Measurements from ENCODE around the gene SNX25.
"Not testable (repeated sequence)": the region's sequence is repeated elsewhere in the genome, so short reads cannot be mapped to it uniquely, and the experiment has no call there.

Gene SNX25

DNA sequence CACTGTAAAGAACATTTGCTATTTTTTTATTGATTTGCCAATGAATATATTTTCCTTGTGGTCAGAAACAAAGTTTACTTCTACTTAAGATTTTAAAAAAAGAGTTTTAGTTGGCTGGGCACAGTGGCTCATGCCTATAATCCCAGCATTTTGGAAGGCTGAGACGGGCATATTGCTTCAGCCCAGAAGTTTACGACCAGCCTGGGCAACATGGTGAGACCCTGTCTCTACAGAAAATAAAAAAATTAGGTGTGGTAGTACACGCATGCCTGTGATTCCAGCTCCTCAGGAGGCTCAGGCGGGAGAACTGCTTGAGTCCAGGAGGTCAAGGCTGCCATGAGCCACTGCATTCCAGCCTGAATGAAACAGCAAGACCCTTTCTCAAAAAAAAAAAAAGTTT, 149.6 kb downstream of the SNX25 start:
- no peak overlapping the region for H3K4me3 ChIP-seq (ENCODE audit: low read depth, low read length)
- ChIA-PET POLR2A (no interaction called here), CTCF (interaction anchor here (0.9 kb wide), 2 partner anchors 15 to 240 kb away, joined by 3 read pairs; no protein-coding TSS in a partner anchor)
- DNase-seq (ENCODE audit: low read depth, low spot score): peak; percentile 37
- TF ChIP-seq, protein P1, sequence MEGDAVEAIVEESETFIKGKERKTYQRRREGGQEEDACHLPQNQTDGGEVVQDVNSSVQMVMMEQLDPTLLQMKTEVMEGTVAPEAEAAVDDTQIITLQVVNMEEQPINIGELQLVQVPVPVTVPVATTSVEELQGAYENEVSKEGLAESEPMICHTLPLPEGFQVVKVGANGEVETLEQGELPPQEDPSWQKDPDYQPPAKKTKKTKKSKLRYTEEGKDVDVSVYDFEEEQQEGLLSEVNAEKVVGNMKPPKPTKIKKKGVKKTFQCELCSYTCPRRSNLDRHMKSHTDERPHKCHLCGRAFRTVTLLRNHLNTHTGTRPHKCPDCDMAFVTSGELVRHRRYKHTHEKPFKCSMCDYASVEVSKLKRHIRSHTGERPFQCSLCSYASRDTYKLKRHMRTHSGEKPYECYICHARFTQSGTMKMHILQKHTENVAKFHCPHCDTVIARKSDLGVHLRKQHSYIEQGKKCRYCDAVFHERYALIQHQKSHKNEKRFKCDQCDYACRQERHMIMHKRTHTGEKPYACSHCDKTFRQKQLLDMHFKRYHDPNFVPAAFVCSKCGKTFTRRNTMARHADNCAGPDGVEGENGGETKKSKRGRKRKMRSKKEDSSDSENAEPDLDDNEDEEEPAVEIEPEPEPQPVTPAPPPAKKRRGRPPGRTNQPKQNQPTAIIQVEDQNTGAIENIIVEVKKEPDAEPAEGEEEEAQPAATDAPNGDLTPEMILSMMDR (IDR thresholded peaks at IDR 0.05; ENCODE audit: insufficient read depth, low read length, missing control alignments): no peak

DNA sequence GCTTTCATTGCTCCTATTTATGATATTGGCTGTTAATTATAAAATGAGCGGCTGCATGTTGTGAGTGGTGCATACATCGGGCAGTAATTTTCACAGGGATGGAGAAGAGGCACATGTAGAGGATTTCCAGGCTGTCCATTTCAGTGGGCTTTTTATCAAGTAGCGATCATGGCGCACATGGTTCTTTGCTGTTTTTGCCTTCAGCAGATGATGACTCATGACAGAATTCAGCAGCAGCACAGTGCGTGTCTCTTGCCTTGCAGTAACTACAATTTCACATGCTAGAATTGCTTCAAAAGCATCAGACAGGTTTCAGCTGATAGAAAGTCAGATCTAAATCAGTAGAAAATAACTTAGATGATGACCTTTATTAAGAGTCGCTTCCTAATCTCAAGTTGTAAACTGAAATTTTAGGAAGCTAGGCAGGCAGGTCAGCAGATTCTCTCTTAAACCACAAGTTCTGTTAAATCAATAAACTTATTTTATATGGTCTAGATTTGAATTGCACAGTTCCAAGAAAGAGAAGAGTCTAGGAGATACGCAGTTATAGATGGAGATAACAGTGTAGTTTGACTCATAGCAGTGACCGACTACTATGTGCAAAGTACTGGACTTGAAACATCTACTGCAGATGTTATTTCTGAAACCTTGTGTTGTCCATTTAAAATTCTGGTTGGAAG, 150.5 kb downstream of the SNX25 start:
- CTCF ChIA-PET: no interaction called here
- TF ChIP-seq, protein P1 (IDR thresholded peaks at IDR 0.05; ENCODE audit: insufficient read depth, low read length, missing control alignments): no peak
- no peak overlapping the region for H3K4me3 ChIP-seq (ENCODE audit: low read depth, low read length)
- POLR2A ChIA-PET: no interaction called here
- peak; percentile 36 for DNase-seq (ENCODE audit: low read depth, low spot score)

DNA sequence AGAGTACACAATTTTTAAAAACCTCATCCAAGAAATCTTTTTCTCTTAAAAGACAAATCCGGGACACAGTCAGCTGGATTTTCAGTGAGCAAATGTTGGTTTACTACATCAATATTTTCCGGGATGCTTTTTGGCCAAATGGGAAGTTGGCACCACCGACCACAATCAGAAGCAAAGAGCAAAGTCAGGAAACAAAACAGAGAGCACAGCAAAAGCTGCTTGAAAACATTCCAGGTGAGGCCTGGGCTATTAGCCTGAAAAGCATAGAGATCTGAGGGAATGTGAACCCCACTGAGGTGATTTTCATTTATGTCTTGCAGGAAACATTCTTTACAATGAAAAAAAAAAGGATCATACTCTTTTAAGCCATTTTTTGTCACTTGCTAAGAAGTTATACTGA, 152.5 kb downstream of the SNX25 start:
- POLR2A ChIA-PET: no interaction called here
- H3K4me3 ChIP-seq (ENCODE audit: low read depth, low read length): no peak overlapping the region
- CTCF ChIA-PET: no interaction called here
- TF ChIP-seq, protein P1 (IDR thresholded peaks at IDR 0.05; ENCODE audit: insufficient read depth, low read length, missing control alignments): no peak
- no peak for DNase-seq (ENCODE audit: low read depth, low spot score)

DNA sequence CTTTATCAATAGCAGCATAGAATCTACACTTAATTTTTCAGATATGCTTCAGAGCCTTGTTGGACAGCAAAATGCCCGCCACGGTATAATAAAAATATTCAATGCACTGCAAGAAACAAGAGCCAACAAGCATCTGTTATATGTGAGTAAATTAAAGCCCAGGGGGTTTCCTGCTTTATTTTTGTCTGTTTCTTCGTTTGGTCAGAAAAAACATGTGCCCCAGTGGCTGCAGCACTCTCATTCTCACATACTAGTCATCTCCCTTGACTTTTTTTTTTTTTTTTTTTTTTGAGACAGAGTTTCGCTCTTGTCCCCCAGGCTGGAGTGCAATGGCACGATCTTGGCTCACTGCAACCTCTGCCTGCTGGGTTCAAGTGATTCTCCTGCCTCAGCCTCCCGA, 153.2 kb downstream of the SNX25 start:
- POLR2A ChIA-PET; CTCF ChIA-PET; DNase-seq (ENCODE audit: low read depth, low spot score); H3K4me3 ChIP-seq (ENCODE audit: low read depth, low read length): not testable (repeated sequence)

DNA sequence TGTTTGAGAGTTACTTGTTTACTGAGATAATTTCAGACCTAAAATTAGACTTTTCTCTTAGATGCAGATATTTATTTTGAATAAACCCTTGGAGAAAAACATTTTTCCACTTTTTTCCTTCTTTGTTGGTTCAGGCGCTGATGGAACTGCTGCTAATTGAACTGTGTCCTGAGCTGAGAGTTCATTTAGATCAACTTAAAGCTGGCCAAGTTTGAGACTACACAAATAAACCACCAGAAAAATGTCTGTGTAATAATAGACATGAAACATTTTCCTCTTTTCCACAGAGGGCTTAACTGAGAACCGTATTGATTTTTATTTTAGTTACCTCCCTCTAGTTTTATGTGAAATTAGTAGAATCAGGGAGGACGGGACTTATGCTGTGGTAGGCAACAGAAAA, 153.9 kb downstream of the SNX25 start:
- H3K4me3 ChIP-seq (ENCODE audit: low read depth, low read length): no peak overlapping the region
- no peak for DNase-seq (ENCODE audit: low read depth, low spot score)
- TF ChIP-seq, protein P1 (IDR thresholded peaks at IDR 0.05; ENCODE audit: insufficient read depth, low read length, missing control alignments): no peak
- POLR2A ChIA-PET: no interaction called here
- CTCF ChIA-PET: no interaction called here

DNA sequence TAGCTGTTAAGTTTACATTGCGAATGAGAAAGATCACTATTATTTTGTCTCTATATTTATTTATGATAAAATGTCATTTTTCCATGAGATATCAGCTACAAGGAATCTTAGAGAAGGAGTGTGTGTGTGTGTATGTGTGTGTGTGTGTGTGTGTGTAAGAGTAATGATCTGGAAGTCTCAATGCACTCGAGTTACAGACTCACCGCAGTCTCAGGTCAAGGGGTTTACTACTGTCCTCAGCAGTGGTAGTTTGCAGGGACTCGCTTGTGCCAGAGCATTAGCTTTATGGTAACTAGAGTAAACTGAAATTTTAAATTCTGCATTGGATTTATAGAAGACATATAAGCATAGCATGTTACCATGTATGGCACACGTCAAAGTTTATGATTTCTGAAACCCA, 155.5 kb downstream of the SNX25 start:
- no peak for DNase-seq (ENCODE audit: low read depth, low spot score)
- CTCF ChIA-PET: interaction anchor here (1.5 kb wide), 1 partner anchor 13 kb away, joined by 6 read pairs; no protein-coding TSS in a partner anchor
- no peak overlapping the region for H3K4me3 ChIP-seq (ENCODE audit: low read depth, low read length)
- POLR2A ChIA-PET: no interaction called here
- TF ChIP-seq, protein P1 (IDR thresholded peaks at IDR 0.05; ENCODE audit: insufficient read depth, low read length, missing control alignments): no peak

DNA sequence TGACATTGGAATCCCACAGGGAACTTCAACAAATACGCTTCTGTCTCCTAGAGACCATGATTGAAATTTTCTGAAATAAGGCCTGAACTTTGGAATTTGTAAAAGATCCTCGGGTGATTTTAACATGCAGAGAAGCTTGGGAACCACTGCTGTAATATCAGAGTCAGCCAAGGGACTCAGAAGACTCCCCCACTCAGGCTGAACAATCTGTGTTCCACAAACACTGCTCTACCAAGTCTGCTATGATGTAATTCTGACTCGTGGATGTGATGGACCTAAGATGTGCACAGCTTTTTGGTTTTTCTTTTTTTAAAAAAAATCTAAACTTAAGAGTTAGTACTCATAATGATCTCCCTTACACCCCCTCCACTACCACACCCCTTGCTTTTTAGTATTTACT, 160.3 kb downstream of the SNX25 start:
- H3K4me3 ChIP-seq (ENCODE audit: low read depth, low read length): no peak overlapping the region
- ChIA-PET POLR2A (no interaction called here), CTCF (interaction anchor here (1.2 kb wide), 1 partner anchor 186 kb away, joined by 3 read pairs; no protein-coding TSS in a partner anchor)
- TF ChIP-seq, protein P1 (IDR thresholded peaks at IDR 0.05; ENCODE audit: insufficient read depth, low read length, missing control alignments): no peak
- DNase-seq (ENCODE audit: low read depth, low spot score): no peak

All from AG04449 (cell line).